Mesenchymal stem cell (in vitro differentiated cells and primary cell): ENCODE data around the gene LARP1B.

Experiments
- DNase-seq: peaks from one replicate; pipeline ENCODE4 v3.0.0-alpha.2; 2013
- H2AFZ ChIP-seq: one replicate; pipeline ENCODE4 v1.6.1; 2013; ENCODE audit warnings: low read depth, mild to moderate bottlenecking, control low read depth, inconsistent platforms, low read length, moderate library complexity
- H2AK5ac ChIP-seq: 2 replicates; pipeline ENCODE4 v1.6.1; 2013; ENCODE audit warnings: low read length, moderate library complexity, mild to moderate bottlenecking, inconsistent platforms; ENCODE audit not compliant: severe bottlenecking
- H2BK120ac ChIP-seq: one replicate; pipeline ENCODE4 v1.6.1; 2013; ENCODE audit warnings: low read depth, mild to moderate bottlenecking, inconsistent platforms, low read length, moderate library complexity
- H2BK12ac ChIP-seq, 2 experiments: one replicate each; pipeline ENCODE4 v1.6.1; 2013; ENCODE audit warnings: inconsistent platforms in 2 of 2, low read length in 2 of 2, mild to moderate bottlenecking in 2 of 2, moderate library complexity in 2 of 2, control low read depth in 1 of 2
- H2BK15ac ChIP-seq: one replicate; pipeline ENCODE4 v1.6.1; 2013; ENCODE audit warnings: mild to moderate bottlenecking, low read depth, inconsistent platforms; ENCODE audit not compliant: poor library complexity, severe bottlenecking
- H2BK5ac ChIP-seq: 2 replicates; pipeline ENCODE4 v1.6.1; 2013; ENCODE audit warnings: low read depth, mild to moderate bottlenecking, low read length, control low read depth, inconsistent platforms; ENCODE audit not compliant: poor library complexity, severe bottlenecking
- H3K14ac ChIP-seq, 2 experiments: one replicate each; pipeline ENCODE4 v1.6.1; 2013; ENCODE audit warnings: inconsistent platforms in 2 of 2, low read length in 2 of 2, control low read depth in 1 of 2, mild to moderate bottlenecking in 1 of 2, moderate library complexity in 1 of 2
- H3K18ac ChIP-seq, 2 experiments: one replicate each; pipeline ENCODE4 v1.6.1; 2013; ENCODE audit warnings: inconsistent platforms in 2 of 2, low read length in 2 of 2, control low read depth in 1 of 2, low read depth in 1 of 2, mild to moderate bottlenecking in 1 of 2
- H3K23ac ChIP-seq, 2 experiments: one replicate each; pipeline ENCODE4 v1.6.1; 2013; ENCODE audit warnings: inconsistent platforms in 2 of 2, low read length in 2 of 2, mild to moderate bottlenecking in 2 of 2, moderate library complexity in 2 of 2, control low read depth in 1 of 2
- H3K27ac ChIP-seq: 2 replicates; pipeline ENCODE4 v1.5.1; 2013; ENCODE audit warnings: mild to moderate bottlenecking, moderate library complexity, low read length, control low read depth, inconsistent platforms; ENCODE audit not compliant: poor library complexity, severe bottlenecking
- H3K27me3 ChIP-seq, 2 experiments: 2 replicates each; pipeline versions ENCODE4 v1.6.1 to v1.7.0; 2013; ENCODE audit warnings: low read length in 2 of 2, mild to moderate bottlenecking in 2 of 2, moderate library complexity in 2 of 2, control low read depth in 1 of 2, inconsistent platforms in 1 of 2; ENCODE audit not compliant: control insufficient read depth in 1 of 2, insufficient read depth in 1 of 2
- H3K36me3 ChIP-seq, 2 experiments: 2 replicates each; pipeline versions ENCODE4 v1.6.1 to v1.7.0; 2013; ENCODE audit warnings: low read length in 2 of 2, control low read depth in 1 of 2, inconsistent platforms in 1 of 2, low read depth in 1 of 2, mild to moderate bottlenecking in 1 of 2; ENCODE audit not compliant: insufficient read depth in 2 of 2, control insufficient read depth in 1 of 2
- H3K4ac ChIP-seq, 2 experiments: one replicate each; pipeline ENCODE4 v1.6.1; 2013; ENCODE audit warnings: inconsistent platforms in 2 of 2, low read length in 2 of 2, mild to moderate bottlenecking in 2 of 2, moderate library complexity in 2 of 2, control low read depth in 1 of 2, low read depth in 1 of 2
- H3K4me1 ChIP-seq: 2 replicates; pipeline ENCODE4 v1.6.1; 2013; ENCODE audit warnings: low read depth, low read length, control low read depth; ENCODE audit not compliant: control insufficient read depth, insufficient read depth
- H3K4me2 ChIP-seq: 2 replicates; pipeline ENCODE4 v1.6.1; 2013; ENCODE audit warnings: low read length, mild to moderate bottlenecking, inconsistent platforms; ENCODE audit not compliant: poor library complexity, severe bottlenecking
- H3K4me3 ChIP-seq, 2 experiments: 2 replicates each; pipeline versions ENCODE4 v1.5.1 to v1.7.0; 2013; ENCODE audit warnings: low read length in 2 of 2, mild to moderate bottlenecking in 2 of 2, control low read depth in 1 of 2, low read depth in 1 of 2; ENCODE audit not compliant: insufficient read depth in 1 of 2
- H3K79me1 ChIP-seq: replicated peaks from 2 replicates; pipeline ENCODE4 v1.6.1; 2013; ENCODE audit warnings: mild to moderate bottlenecking, control low read depth, low read length, inconsistent platforms; ENCODE audit not compliant: poor library complexity, severe bottlenecking
- H3K9ac ChIP-seq: 2 replicates; pipeline ENCODE4 v1.7.0; 2013; ENCODE audit warnings: mild to moderate bottlenecking, low read length, moderate library complexity
- H3K9me3 ChIP-seq: 2 replicates; pipeline ENCODE4 v1.7.0; 2013; ENCODE audit warnings: mild to moderate bottlenecking, low read length; ENCODE audit not compliant: control insufficient read depth
- H4K8ac ChIP-seq: one replicate; pipeline ENCODE4 v1.6.1; 2013; ENCODE audit warnings: inconsistent platforms, mild to moderate bottlenecking, low read length, moderate library complexity
- H4K91ac ChIP-seq: one replicate; pipeline ENCODE4 v1.6.1; 2013; ENCODE audit warnings: mild to moderate bottlenecking, low read length, inconsistent platforms
- WGBS: methylation state at CpG from one replicate; pipeline ENCODE4 v1.1.7; 2013; ENCODE audit warnings: mixed read lengths; 5-methylcytosine and 5-hydroxymethylcytosine counted together

LARP1B gene

GRCh38 chr4:128176643-128177042 is 115.5 kb downstream of the LARP1B start:
- H3K79me1 ChIP-seq = peaks cover 2% of the 10 kb centered on the region
- no peak overlapping the region for H4K8ac ChIP-seq
- peaks cover 3 to 19% of the 10 kb centered on the region in 2 experiments for H3K36me3 ChIP-seq
- H3K14ac ChIP-seq = no peak overlapping the region
- no peaks in the 10 kb centered on the region for H3K4me1 ChIP-seq
- no peak overlapping the region for H3K27ac ChIP-seq
- no peak for DNase-seq
- H3K4me3 ChIP-seq = no peak overlapping the region
- H3K4ac ChIP-seq = no peak overlapping the region
- no peak overlapping the region for H2BK120ac ChIP-seq
- H2BK5ac ChIP-seq = no peak overlapping the region
- H2BK12ac ChIP-seq = no peak overlapping the region
- no peak overlapping the region for H2AFZ ChIP-seq
- H3K18ac ChIP-seq = no peak overlapping the region
- no peak overlapping the region for H2BK15ac ChIP-seq
- no peak overlapping the region for H3K9ac ChIP-seq
- WGBS = 100% methylated on average over 1 of the region's 1 CpG
- no peak overlapping the region for H4K91ac ChIP-seq
- H3K9me3 ChIP-seq = no peaks in the 10 kb centered on the region
- no peak overlapping the region for H2AK5ac ChIP-seq
- no peak overlapping the region for H3K23ac ChIP-seq
- no peaks in the 10 kb centered on the region for H3K27me3 ChIP-seq
- no peak overlapping the region for H3K4me2 ChIP-seq

DNA sequence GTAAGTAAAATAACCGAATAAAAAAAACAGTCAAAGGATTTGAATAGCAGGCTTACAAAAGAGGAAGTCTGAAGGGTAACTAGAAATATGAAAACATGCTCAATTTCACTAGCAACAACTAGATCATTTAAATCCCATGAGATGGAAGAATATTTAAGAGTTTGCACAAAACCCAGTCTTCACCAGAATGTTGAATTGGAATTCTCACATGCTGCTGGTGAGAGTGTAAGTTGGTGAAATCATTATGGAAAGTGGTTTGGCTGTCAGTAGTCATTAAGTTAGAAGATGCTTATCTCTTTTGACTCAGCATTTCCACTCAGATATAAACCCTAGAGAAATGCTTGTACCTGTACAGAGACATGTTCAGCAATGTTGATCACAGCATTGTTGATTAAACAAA is 116.4 kb downstream of the LARP1B start:
- Histone ChIP-seq H3K9me3 (no peaks in the 10 kb centered on the region), H2AFZ (no peak overlapping the region), H3K4me3 (no peak overlapping the region), H2AK5ac (no peak overlapping the region), H2BK120ac (no peak overlapping the region), H4K8ac (no peak overlapping the region), H3K4me1 (no peaks in the 10 kb centered on the region), H2BK15ac (no peak overlapping the region), H2BK5ac (no peak overlapping the region), H3K18ac (no peak overlapping the region), H3K4ac (no peak overlapping the region), H2BK12ac (no peak overlapping the region), H3K27me3 (no peaks in the 10 kb centered on the region), H3K79me1 (peaks cover 1% of the 10 kb centered on the region), H3K14ac (no peak overlapping the region), H4K91ac (no peak overlapping the region), H3K36me3 (peaks cover 3 to 19% of the 10 kb centered on the region in 2 experiments), H3K23ac (no peak overlapping the region), H3K4me2 (no peak overlapping the region), H3K27ac (no peak overlapping the region), H3K9ac (no peak overlapping the region)
- no peak for DNase-seq
- WGBS = no CpG with 5 or more reads among the region's 1 CpG

DNA sequence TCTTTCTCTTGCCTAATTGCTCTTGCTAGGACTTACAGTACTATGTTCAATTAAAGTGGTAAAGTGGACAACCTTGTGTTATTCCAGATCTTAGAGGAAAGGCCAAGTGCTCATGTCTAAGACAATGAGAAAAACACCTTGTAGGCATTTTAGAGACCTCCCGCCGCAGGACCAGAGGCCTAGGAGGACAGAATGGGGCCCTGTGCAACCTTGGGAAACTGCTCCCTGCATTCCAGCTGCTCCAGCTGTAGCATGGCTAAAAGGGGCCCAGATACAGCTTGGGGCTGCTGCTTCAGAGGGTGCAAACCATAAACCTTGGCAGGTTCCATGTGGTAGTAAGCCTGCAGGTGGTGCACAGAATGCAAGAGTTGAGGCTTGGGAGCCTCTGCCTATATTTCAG is 125.5 kb downstream of the LARP1B start:
- peaks cover 4% of the 10 kb centered on the region for H3K9me3 ChIP-seq
- no peak overlapping the region for H2AFZ ChIP-seq
- H3K14ac ChIP-seq = no peak overlapping the region
- H3K23ac ChIP-seq = no peak overlapping the region
- no peak overlapping the region for H2BK15ac ChIP-seq
- H3K36me3 ChIP-seq = peaks cover 3 to 6% of the 10 kb centered on the region in 2 experiments
- H3K79me1 ChIP-seq = peaks cover 4% of the 10 kb centered on the region
- no peak overlapping the region for H2BK120ac ChIP-seq
- WGBS = 99% methylated on average over 2 of the region's 2 CpGs
- H2BK12ac ChIP-seq = no peak overlapping the region
- no peak overlapping the region for H3K27ac ChIP-seq
- H2AK5ac ChIP-seq = no peak overlapping the region
- no peak overlapping the region for H3K4me2 ChIP-seq
- no peak overlapping the region for H3K4me3 ChIP-seq
- no peak overlapping the region for H3K9ac ChIP-seq
- H4K91ac ChIP-seq = no peak overlapping the region
- no peaks in the 10 kb centered on the region for H3K4me1 ChIP-seq
- H4K8ac ChIP-seq = no peak overlapping the region
- H2BK5ac ChIP-seq = no peak overlapping the region
- H3K18ac ChIP-seq = no peak overlapping the region
- no peak for DNase-seq
- H3K4ac ChIP-seq = no peak overlapping the region
- no peaks in the 10 kb centered on the region for H3K27me3 ChIP-seq

GRCh38 chr4:128191115-128191781 is 130.1 kb downstream of the LARP1B start:
- no peak overlapping the region for H3K18ac ChIP-seq
- peak; percentile 78 for DNase-seq
- no peak overlapping the region for H3K23ac ChIP-seq
- H4K8ac ChIP-seq = no peak overlapping the region
- no peak overlapping the region for H2BK120ac ChIP-seq
- peak overlapping the region; percentile 57 for H2AK5ac ChIP-seq
- no peak overlapping the region for H2BK5ac ChIP-seq
- no peak overlapping the region for H3K4me2 ChIP-seq
- H3K4me3 ChIP-seq = no peak overlapping the region
- 5% methylated on average over 4 of the region's 5 CpGs for WGBS
- no peak overlapping the region for H2BK12ac ChIP-seq
- no peaks in the 10 kb centered on the region for H3K27me3 ChIP-seq
- no peaks in the 10 kb centered on the region for H3K4me1 ChIP-seq
- no peak overlapping the region for H2AFZ ChIP-seq
- H3K4ac ChIP-seq = no peak overlapping the region
- H3K9me3 ChIP-seq = no peaks in the 10 kb centered on the region
- H3K36me3 ChIP-seq = peaks cover 0 to 6% of the 10 kb centered on the region in 2 experiments
- H3K27ac ChIP-seq = no peak overlapping the region
- H3K14ac ChIP-seq = peak overlapping the region in 1 of 2 experiments; percentile 41
- H3K9ac ChIP-seq = peak overlapping the region; percentile 34
- peaks cover 7% of the 10 kb centered on the region for H3K79me1 ChIP-seq
- no peak overlapping the region for H2BK15ac ChIP-seq
- no peak overlapping the region for H4K91ac ChIP-seq
